GM18499 (cell line): ENCODE measurements around the gene ITGB3.
"Not testable (repeated sequence)": the region's sequence is repeated elsewhere in the genome, so short reads cannot be mapped to it uniquely, and the experiment has no call there.

ENCODE experiments used
- ATAC-seq: cut with Tn5 transposase; IDR thresholded peaks from one replicate; pipeline ENCODE4 v1.9.1; 2021; ENCODE audit warnings: moderate number of reproducible peaks; ENCODE audit not compliant: insufficient read depth, unreplicated experiment

ITGB3 gene

GRCh38 chr17:47253541-47254402, at the start of gene ITGB3:
ITGB3 (plus strand) TSS chr17:47253827; CDS start chr17:47253862, 35 bp downstream.
- no peak for ATAC-seq

GRCh38 chr17:47203984-47204721, 49.5 kb upstream of the ITGB3 start:
- ATAC-seq = no peak

GRCh38 chr17:47204722-47205418, 48.8 kb upstream of the ITGB3 start:
- ATAC-seq = peak; percentile 55

- peak; percentile 32 for ATAC-seq
These were observed 48.1 kb upstream of the ITGB3 start for GRCh38 chr17:47205419-47205963.

- ATAC-seq = no peak
These were observed 46.2 kb upstream of the ITGB3 start for GRCh38 chr17:47207143-47208067.

- ATAC-seq = no peak
These were observed 44.7 kb upstream of the ITGB3 start, which contains the start of gene MYL4 for GRCh38 chr17:47208744-47209488. MYL4 (plus strand) TSS chr17:47209348; CDS start chr17:47209423, 75 bp downstream.

- ATAC-seq = no peak
These were observed 44.1 kb upstream of the ITGB3 start for GRCh38 chr17:47209499-47209898.

GRCh38 chr17:47210105-47210504, 43.5 kb upstream of the ITGB3 start:
- no peak for ATAC-seq

- no peak for ATAC-seq
These were observed 42.8 kb upstream of the ITGB3 start for GRCh38 chr17:47210779-47211178.

GRCh38 chr17:47212458-47212857, 41.2 kb upstream of the ITGB3 start:
- ATAC-seq = no peak

GRCh38 chr17:47213540-47213939, 40.1 kb upstream of the ITGB3 start:
- ATAC-seq = no peak

GRCh38 chr17:47214931-47215330, 38.7 kb upstream of the ITGB3 start:
- ATAC-seq = no peak

- not testable (repeated sequence) for ATAC-seq
These were observed 36.8 kb upstream of the ITGB3 start for GRCh38 chr17:47216821-47217220.

GRCh38 chr17:47217279-47217678, 36.3 kb upstream of the ITGB3 start:
- ATAC-seq = not testable (repeated sequence)

- no peak for ATAC-seq
These were observed 34.7 kb upstream of the ITGB3 start for GRCh38 chr17:47218896-47219430.

- ATAC-seq = no peak
These were observed 33.8 kb upstream of the ITGB3 start for GRCh38 chr17:47219621-47220475.

- ATAC-seq = no peak
These were observed 33.1 kb upstream of the ITGB3 start for GRCh38 chr17:47220531-47220999.
